Daoy (cell line): ENCODE results near the gene DYRK2. TPM values are rescaled to one million over a fixed set of nuclear protein-coding genes. Genes with fewer than 3 reads are reported as not detected.

ENCODE experiments used
- DNase-seq: peaks from one replicate; pipeline ENCODE4 v3.0.0-alpha.2; 2015; ENCODE audit warnings: low read depth
- total RNA-seq: library from RNA; depleted of rRNA; stranded (reverse); fragments of >200 nt; shearing (Covaris generic); gene quantifications from 2 replicates; pipeline ENCODE4 v1.2.3, GENCODE V29; 2014; rRNA removed

The DYRK2 gene
- 15.6 and 31.3 TPM in 2 replicates for total RNA-seq

DNA sequence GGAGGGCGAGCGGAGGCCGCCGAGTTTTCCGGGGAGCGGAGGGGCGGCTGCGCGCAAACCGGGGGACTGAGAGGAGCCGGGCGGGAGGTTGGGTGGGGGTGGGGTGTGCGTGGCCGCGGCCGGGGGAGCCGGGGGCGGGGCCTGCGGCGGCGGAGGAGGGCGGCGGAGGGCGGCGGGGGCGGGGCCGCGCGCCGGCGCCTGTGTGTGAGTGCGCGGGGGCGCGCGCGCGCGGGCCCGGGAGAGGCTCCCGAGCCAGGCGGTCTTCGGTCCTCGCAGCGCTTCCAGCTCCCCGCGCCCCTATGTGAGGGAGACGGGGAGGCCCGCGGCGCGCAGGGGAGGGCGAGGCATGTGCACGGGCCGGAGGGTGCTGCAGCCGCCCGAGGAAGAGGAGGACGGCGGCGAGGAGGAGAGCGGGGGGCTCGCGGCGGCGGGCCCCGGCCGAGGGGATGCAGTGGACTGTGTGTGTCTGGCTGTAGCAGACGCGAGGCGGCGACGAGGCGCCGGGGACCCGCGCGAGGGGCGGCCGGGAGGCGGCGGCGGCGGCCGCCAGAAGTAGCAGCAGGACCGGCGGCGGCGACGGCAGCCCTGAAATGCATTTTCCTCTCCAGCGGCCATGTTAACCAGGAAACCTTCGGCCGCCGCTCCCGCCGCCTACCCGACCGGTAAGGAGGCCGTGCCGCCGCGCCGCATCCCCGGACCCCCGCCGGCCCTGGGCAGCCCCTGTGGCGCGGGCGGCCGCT, at the start of gene DYRK2:
DYRK2 (plus strand) TSS at position 225 of the 740 bp plus-strand sequence; CDS start at position 614, 389 bp downstream.
- peak; percentile 89 for DNase-seq

DNA sequence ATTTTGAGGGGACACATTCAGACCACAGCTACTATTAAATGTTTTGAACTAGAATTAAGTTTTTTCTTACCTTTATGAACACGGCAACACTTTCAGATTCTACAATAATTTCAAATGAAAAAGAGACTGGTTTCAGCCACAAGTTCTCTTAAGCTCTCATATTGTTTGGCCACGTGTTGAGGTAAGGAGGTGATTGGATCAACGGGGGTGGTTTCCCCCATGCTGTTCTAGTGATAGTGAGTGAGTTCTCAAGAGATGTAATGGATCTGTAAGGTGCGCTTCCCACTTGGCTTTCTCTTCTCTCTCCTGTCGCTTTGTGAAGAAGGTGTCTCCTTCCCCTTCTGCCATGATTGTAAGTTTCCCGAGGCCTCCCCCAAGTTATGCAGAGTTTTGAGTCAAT, 48.9 kb upstream of the DYRK2 start:
- no peak for DNase-seq

DNA sequence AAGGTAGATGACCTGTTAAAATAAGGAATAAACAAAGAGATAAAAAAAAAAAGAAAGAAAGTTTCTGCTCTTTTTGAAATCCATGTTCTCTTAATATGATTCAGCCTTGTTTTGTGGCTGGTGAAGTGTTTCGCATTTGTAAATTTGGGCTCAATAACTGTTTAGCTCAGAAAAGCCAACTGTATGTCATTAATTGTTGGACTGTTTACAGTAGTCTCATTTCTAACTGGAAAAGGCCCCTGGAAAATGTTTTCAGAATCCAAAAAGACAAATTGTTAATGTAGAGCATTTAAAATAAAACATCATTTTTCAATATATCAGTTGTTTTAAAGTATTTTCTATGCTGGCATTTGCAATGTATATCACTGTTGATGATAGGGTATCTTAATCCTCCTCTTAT, 47.4 kb upstream of the DYRK2 start:
- no peak for DNase-seq

DNA sequence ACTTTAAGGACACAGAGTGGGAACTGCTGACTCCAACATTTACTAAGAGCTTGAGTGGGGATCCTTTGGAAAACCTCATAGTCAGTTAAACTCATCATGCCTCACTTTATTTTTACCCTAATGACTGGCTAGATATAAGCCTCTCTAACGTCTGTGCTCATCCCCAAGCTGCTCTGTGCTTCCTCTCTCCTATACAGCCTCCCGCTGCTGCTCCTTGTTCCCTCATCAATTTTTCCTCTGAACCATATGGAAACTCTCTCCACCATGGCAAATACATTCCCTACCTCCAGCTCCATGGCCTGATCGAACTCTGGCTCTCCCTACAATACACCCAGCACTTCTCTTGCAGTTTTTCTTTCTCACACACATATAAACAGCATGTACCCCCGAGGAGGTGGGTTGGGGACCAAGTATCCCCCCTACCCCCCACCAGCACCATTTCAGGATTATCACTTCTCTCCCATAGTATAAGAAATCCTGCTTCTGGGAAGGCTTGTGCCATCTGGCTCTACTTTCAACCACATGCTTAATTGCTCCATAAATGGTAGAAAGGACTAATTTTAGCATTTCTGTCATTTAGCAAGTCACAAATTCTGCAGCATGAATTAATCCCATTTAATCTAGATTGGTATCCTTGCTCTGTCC, 39.2 kb upstream of the DYRK2 start:
- no peak for DNase-seq

DNA sequence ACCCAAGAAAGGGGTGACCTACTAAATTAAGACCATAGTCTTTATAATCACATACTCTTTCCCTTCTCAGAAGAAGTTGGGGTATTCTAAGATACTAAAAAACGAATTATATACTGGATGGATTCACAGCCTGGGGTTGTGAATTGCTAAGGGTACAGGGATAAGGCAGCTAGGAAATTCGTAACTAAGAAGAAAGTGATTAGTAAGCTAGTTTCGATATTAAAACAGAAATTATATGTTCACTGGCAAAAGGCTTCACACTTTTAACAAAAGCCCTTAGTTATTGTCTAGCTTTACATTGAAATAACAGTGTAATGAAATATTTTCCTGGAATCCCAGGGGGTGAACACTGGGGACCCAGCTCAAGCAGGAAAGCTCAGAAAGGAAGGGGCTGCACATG, 35.5 kb upstream of the DYRK2 start:
- no peak for DNase-seq

DNA sequence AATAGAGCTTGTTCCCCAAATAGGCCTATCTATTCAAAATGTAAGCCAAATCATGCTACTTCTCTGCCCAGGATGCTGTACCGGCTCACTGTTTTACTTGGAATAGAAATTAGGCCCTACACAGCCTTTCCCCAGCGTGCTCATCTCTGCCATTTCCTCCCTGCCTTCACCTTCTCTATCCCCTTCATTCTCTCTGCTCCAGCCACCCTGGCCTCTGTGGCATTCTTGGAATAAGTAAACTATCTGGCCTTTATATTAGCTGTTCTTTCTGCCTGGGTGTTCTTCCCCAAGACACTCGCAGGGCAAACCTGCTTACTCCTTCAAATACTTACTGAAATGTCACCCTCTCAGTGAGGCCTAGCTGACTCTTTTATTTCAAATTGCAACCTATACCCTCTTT, 30.9 kb upstream of the DYRK2 start:
- DNase-seq = no peak

DNA sequence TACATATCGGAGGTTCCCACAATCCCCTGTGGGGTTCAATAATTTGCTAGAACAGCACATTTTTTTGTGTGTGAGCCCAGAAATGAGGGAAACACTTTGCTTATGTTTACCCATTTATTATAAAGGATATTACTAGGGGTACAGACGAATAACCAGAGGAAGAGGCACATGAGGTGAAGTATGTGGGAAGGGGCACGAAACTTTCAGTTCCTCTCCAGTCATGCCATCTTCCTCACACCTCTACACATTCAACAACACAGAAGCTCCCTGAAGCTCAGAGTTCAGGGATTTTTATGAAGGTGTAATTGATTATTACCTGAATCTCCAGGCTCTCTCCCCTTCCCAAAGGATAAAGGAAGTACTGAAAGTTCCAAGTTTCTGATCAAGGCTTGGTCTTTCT, 30.2 kb upstream of the DYRK2 start:
- no peak for DNase-seq

DNA sequence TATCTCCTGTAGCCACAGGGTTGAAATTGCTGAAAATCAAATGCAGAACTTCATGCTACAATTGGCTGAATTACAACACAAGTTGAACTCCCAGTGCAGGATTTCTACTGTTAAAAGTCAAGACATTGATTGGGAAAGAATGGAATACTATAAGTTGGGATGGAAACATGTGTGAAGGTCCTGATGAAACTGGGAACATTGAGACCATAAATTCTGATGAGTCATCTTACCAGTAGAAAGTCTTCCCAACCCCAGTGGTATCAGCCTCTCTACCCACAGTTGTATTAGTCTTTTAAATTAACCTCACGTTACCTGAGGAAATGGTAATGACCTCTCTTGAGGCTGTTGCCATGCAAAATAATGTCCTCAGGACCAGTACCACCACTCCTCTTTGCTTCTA, 27.4 kb upstream of the DYRK2 start:
- no peak for DNase-seq

DNA sequence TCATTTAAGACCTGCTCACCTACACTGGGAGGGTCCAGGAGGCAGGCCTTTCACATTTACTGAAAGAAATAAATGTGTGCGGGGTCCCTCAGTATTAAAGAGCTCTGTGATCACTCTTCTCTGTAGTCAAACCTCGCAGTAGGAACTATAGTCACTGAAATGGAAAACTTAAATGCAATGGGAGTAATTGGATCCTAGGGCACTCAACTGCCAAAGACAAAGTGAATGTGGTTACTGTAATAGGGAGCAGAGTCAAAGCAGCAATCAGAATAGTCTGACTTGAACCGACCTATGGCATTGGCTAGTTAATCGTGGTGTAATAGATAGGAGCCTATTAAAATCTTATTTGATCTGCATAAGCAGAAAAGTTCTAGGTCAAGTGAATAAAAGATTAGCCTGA, 26.6 kb upstream of the DYRK2 start:
- DNase-seq = no peak

DNA sequence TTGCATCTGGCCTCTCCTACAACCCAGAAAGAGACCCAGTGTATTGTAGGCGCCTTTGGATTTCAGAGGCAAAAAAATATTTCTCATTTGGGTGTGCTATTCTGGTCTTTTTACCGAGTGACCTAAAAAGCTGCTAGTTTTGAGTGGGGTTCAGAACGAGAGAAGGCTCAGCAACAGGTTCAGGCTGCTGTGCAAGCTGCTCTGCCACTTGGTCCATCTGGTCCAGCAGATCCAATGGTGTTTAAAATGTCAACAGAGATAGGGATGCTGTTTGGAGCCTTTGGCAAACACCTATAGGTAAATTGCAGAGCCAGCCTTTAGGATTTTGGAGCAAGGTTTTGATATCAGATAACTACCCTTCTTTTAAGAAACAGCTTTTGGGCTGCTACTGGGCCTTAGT, 25.3 kb upstream of the DYRK2 start:
- no peak for DNase-seq

DNA sequence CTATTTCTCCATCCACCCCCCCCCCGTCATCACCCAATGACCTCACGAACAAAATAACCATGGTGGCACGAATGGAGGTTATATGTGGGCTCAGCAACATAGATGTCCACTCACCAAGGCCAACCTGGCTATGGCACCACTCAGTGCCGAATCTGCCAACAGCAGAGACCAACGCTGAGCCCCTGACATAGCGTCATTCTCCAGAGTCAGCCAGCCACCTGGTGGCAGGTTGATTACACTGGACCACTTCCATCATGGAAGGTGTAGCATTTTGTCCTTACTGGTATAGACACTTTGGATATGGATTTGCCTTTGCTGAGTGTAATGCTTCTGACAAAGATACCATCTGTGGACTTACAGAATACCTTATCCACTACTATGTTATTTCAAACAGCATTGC, 24.2 kb upstream of the DYRK2 start:
- no peak for DNase-seq

DNA sequence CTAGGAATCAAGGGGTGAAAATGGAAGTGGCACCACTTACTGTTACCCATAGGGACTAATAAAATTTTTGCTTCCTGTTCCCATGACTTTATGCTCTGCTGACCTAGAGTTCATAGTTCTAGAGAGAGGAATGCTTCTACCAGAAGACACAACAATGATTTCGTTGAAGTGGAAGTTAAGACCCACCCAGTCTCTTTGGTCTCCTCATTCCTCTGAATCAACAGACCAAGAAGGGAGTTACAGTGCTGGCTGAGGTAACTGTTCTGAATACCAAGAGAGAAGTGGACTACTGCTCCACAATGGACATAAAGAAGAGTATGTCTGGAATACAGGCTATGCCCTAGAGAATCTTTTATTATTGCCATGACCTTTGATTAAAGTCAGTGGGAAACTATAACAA, 23.5 kb upstream of the DYRK2 start:
- no peak for DNase-seq

DNA sequence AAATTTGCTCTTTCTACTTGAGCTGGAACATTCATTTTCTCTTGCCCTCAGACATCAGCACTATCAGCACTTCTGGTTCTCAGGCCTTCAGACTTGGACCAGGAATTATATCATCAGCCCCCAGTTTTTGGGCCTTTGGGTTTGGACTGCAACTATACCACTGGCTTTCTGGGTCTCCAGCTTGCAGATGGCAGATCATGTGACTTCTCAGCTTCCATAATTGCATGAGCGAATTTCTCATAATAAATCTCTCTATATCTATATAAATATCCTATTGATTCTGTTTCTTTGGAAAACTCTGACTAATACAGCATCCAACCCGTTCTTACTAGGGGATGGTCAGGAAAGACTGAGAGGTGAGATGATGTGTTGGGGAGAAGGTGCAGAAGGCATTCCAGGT, 22.4 kb upstream of the DYRK2 start:
- no peak for DNase-seq

DNA sequence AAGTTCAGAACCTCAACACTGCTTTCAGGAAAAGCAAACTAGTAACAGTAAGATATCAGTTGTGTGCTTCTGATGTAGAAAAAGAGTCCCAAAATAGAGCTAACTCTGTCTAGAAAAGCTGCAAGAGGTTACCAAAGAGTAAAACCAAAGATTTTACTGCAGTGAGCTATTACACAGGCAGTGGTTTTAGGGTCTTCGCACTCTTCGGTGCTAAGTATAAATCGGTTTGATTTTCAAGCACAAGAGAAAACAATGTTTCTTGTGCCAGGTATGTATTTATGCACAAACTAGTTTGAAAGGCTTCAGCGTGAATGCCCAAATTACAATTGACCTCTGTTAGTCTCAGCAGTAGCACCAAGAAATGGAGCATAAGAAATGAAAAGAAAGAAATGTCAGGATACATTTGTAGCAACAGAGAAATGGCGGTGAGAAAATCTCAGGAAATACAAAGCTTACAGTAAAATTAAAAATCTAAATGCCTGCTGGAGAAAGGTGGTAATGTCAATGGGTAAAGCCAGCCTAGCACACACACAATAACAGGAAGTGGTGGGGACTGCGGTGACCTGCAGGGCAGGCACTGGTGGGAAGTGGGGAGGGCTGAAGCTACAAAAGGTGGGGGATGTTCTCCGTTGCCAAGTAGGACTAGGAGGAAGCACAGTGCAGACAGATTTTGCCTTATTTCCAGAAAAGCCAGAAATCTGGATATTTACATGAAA, 18.0 kb upstream of the DYRK2 start:
- peak; percentile 47 for DNase-seq

DNA sequence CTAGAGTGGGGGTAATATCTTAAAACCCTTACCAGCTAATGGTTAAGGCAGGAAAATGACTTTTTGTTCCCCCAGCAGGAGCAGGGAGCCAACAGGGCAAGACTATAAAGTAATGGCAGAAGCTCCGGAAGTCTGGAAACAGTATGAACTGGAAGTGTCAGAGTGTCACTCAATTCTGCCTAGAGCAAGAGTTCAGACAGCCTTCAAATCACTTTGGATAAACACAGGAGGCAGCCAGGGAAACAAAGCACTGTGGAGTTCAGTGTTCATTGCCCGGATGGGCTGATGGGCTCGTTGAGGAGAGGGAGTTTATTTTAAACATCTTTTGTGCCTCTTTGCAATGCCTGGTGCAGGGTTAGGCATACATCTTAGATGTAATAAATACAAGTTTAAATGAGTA, 16.5 kb upstream of the DYRK2 start:
- no peak for DNase-seq

DNA sequence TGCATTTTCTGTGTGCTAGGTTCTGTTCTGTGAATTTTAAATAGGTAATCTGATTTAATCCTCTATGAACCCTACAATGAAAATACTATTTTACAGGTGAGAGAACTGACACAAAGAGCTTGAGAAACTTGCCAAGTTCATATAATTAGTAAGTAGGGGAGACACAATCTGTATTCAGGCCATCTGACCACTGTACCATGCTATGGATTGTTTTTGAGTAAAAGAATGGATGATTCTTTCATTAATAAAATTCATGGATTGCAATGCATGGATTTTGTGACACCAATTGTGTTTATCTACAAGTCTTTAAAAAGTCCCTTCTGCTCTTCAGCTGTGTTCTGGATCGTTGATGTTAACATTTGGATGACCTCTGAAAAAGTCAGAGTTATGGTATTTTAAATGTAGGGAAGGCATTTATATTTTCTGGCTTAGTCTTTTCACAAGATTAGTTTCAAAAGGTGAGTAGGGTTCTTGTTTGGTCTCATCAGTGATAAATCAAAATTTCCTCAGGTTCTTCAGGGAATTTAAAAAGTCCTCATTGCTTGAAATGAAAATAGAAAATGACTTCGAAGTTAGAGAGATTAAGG, 15.4 kb upstream of the DYRK2 start:
- DNase-seq = no peak

DNA sequence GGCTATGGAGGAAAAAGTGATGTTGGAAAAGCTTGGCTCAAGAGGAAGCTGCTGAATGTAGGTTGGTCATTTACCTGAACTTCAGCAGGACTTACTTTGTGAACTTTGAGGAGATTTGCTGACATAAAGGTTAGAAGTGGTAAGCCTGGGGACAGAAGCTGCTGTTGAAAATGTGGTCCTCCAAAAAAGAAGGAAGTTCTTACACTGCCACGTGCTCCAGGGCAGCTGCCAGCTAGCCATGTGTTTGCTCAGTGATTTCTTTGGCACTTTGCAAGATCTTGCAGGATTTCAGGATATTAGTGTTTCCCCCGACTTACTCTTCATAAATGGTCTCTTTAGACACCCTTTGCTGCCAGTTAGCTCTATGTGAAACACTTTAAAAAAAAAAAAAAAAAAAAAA, 14.8 kb upstream of the DYRK2 start:
- DNase-seq = no peak

DNA sequence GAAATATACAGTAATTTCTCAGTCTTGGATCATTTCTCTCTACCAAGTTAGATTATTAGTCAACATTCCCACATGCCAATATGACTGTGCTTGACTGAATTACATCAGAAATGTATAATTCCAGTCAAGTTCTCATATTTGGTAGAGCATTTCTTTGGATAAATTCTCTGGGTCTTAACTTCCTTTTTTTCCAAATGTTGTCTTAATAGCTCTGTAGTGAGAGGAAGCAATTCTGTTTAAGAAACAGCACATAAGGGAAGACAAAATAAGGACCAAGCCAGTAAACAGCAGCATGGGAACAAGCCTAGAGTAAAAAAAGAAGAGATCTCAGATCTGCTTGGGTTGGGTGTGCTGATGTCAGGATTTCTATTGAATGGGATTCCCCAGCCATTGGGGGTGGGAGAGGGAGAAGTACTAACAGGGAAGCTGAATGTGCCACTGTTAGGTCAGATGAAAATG, 14.2 kb upstream of the DYRK2 start:
- DNase-seq = no peak

DNA sequence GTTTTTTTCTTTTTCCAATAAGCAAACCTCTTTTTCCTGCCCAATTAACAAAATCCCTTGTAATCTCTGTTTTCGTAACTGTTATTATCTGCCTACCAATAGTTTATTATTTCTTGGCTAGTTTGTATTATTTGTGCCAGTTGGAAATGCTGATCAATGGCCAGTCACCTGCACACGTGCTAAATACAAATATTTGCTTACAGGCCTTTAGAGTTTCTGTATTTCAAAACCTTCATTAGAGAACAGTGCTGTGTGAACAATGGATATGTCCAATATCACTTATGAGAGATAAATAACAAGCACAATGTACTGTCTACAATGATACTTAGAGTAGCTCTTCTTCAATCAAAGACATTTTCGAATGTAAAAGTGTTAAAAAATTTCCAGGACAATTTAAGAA, 10.8 kb upstream of the DYRK2 start:
- no peak for DNase-seq

DNA sequence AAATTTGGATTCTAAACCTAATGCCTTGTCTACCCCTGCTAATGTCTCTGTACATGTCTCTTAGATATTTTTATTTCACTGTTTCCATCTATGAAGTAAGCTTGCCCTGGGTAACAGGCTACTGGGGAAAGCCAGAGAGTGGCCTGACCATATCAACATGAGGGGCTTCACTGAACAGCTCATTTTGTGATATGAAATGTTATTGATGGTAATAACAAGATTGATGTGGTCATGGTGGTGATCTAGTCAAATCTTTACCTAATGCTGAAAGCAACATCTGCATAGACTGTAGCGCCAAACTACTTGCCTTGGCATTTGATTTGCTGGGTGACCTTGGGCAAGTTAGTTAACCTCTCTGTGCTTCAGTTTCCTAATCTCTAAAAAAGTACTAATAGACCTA, 9.9 kb upstream of the DYRK2 start:
- no peak for DNase-seq

DNA sequence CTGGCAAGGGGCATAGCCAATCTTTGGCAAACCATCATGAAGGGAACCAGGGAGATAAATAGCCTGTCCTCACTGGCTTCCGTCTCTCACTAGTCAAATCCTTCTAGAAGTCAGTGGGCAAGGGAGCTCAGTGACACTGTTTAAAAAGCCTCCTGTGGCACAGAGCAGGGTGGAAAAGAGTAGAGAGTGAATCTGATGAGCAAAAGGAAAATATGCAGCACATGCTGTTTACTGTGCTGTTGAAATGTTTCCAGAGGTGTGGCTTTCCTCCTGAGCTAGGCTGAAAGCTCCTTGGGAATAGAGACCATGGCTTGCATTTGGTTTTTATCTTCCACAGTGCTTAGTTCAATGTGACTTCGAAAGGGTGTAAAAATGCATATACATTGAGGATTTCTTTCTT, 7.7 kb upstream of the DYRK2 start:
- DNase-seq = no peak

DNA sequence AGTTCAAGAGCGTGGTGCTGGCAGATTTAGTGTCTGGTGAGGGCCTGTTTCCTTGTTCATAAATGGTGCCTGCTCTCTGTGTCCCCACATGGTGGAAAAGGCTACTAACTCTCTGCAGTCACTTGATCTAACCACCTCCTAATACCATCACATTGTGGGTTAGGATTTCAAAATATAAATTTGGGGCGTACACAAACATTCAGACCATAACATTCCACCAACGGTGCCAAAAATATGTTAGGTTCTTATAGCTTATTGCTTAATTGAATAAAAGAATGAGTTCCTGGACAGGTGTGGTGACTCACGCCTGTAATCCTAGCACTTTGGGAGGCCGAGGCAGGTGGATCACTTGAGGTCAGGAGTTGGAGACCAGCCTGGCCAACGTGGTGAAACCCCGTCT, 3.4 kb upstream of the DYRK2 start:
- DNase-seq = no peak

DNA sequence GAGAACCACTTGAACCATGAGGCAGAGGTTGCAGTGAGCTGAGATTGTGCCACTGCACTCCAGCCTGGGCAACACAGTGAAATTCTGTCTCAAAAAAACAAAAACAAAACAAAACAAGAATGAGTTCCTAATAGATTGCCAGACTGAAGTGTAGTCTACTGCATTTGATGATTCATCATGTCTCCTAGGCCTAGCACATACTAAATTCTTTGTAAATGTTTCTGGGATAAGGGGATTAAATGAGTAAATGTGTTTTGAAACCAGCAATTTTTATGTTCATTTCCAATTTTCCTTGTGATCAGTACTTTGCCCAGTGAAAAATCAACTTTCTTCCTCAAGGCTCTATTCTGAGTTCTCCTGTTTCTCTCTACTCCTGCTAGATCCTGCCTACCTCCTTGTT, 2.9 kb upstream of the DYRK2 start:
- DNase-seq = no peak
